Panc1 (cell line): ENCODE measurements around the gene ZNF107.

ENCODE experiments used
- CTCF ChIP-seq: fragments of 450-650 bp; IDR thresholded peaks from 2 replicates; pipeline ENCODE4 v1.5.1; 2017; ENCODE audit warnings: mild to moderate bottlenecking
- POLR2AphosphoS5 ChIP-seq: IDR thresholded peaks from 2 replicates; pipeline ENCODE4 v1.6.1; 2012; ENCODE audit warnings: mild to moderate bottlenecking, low read depth, low read length, moderate library complexity
- SIN3A ChIP-seq: IDR thresholded peaks from 2 replicates; pipeline ENCODE4 v1.6.1; 2012; ENCODE audit warnings: low read depth, mild to moderate bottlenecking, low read length, moderate library complexity, borderline replicate concordance; ENCODE audit not compliant: insufficient read depth
- TF ChIP-seq, protein P1 (sequence below), 2 experiments: IDR thresholded peaks; 2 replicates each; pipeline ENCODE4 v1.6.1; 2011 to 2012; ENCODE audit warnings: low read depth in 2 of 2, control low read depth in 1 of 2, low read length in 1 of 2, mild to moderate bottlenecking in 1 of 2, moderate library complexity in 1 of 2; ENCODE audit not compliant: insufficient read depth in 1 of 2

DNA sequence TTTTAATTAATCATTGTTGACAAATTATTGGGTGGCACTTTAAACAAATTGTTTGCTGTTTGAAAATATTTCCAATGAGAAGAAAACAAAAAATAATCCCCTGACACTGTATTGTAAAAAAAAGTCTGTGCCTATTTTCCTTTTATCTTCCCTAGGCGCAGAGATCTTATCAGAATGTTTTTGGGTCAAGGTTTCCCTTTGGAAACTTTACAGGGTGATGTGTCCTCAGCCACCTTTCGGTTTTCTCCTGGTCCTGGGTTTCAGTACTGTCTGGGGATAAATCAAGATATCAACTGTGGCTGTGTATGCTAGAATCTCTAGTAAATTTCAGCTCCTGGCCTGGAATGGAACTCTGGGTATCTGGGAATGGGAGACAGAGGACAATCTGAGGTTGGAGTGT lies 1.4 kb downstream of the ZNF107 start:
- TF ChIP-seq CTCF (no peak), POLR2AphosphoS5 (no peak), SIN3A (no peak)
- TF ChIP-seq, protein P1, sequence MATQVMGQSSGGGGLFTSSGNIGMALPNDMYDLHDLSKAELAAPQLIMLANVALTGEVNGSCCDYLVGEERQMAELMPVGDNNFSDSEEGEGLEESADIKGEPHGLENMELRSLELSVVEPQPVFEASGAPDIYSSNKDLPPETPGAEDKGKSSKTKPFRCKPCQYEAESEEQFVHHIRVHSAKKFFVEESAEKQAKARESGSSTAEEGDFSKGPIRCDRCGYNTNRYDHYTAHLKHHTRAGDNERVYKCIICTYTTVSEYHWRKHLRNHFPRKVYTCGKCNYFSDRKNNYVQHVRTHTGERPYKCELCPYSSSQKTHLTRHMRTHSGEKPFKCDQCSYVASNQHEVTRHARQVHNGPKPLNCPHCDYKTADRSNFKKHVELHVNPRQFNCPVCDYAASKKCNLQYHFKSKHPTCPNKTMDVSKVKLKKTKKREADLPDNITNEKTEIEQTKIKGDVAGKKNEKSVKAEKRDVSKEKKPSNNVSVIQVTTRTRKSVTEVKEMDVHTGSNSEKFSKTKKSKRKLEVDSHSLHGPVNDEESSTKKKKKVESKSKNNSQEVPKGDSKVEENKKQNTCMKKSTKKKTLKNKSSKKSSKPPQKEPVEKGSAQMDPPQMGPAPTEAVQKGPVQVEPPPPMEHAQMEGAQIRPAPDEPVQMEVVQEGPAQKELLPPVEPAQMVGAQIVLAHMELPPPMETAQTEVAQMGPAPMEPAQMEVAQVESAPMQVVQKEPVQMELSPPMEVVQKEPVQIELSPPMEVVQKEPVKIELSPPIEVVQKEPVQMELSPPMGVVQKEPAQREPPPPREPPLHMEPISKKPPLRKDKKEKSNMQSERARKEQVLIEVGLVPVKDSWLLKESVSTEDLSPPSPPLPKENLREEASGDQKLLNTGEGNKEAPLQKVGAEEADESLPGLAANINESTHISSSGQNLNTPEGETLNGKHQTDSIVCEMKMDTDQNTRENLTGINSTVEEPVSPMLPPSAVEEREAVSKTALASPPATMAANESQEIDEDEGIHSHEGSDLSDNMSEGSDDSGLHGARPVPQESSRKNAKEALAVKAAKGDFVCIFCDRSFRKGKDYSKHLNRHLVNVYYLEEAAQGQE (IDR thresholded peaks at IDR 0.05; ENCODE audit: insufficient read depth in 1 of 2, low read depth in 2 of 2, low read length in 1 of 2): no peak
